Measurements from ENCODE around the gene RAP2A. TPM values are rescaled to one million over a fixed set of nuclear protein-coding genes. Genes with fewer than 3 reads are reported as not detected.

Gene RAP2A
- total RNA-seq, 4 donors from 2014 or later: 7.9 to 76.9 (median 24.2) TPM

GRCh38 chr13:97474349-97474980 is 40.5 kb downstream of the RAP2A start:
- no peaks in the 10 kb centered on the region for H3K27me3 ChIP-seq
- no peaks in the 10 kb centered on the region for H3K4me1 ChIP-seq
- no peak overlapping the region for H3K27ac ChIP-seq
- no peak for DNase-seq
- intact Hi-C loops (cut with DNase I; ENCODE audit: low total_unique reads): no loop called here
- TF ChIP-seq POLR2A (IDR thresholded peaks at IDR 0.05) (no peak), CTCF (IDR thresholded peaks at IDR 0.05) (no peak)
- no peak overlapping the region for H3K4me3 ChIP-seq
- no peaks in the 10 kb centered on the region for H3K36me3 ChIP-seq
- no peaks in the 10 kb centered on the region for H3K9me3 ChIP-seq

GRCh38 chr13:97475011-97475410 is 41.0 kb downstream of the RAP2A start:
- no peaks in the 10 kb centered on the region for H3K4me1 ChIP-seq
- DNase-seq: no peak
- H3K27ac ChIP-seq: peak overlapping the region in 1 of 2 donors; percentile 13
- no peaks in the 10 kb centered on the region for H3K36me3 ChIP-seq
- no peaks in the 10 kb centered on the region for H3K27me3 ChIP-seq
- H3K9me3 ChIP-seq: no peaks in the 10 kb centered on the region
- no peak for TF ChIP-seq CTCF (IDR thresholded peaks at IDR 0.05)
- TF ChIP-seq POLR2A (IDR thresholded peaks at IDR 0.05): no peak
- no peak overlapping the region for H3K4me3 ChIP-seq
- intact Hi-C loops (cut with DNase I; ENCODE audit: low total_unique reads): no loop called here

GRCh38 chr13:97477844-97478243 is 43.9 kb downstream of the RAP2A start:
- intact Hi-C loops (cut with DNase I; ENCODE audit: low total_unique reads): no loop called here
- TF ChIP-seq POLR2A (IDR thresholded peaks at IDR 0.05) (no peak), CTCF (IDR thresholded peaks at IDR 0.05) (no peak)

GRCh38 chr13:97478247-97478646 is 44.3 kb downstream of the RAP2A start:
- no peak for TF ChIP-seq CTCF (IDR thresholded peaks at IDR 0.05)
- no peak for TF ChIP-seq POLR2A (IDR thresholded peaks at IDR 0.05)
- intact Hi-C loops (cut with DNase I; ENCODE audit: low total_unique reads): no loop called here
- DNase-seq: no peak
- Histone ChIP-seq H3K27me3 (no peaks in the 10 kb centered on the region), H3K27ac (no peak overlapping the region), H3K9me3 (no peaks in the 10 kb centered on the region), H3K4me1 (no peaks in the 10 kb centered on the region), H3K36me3 (no peaks in the 10 kb centered on the region), H3K4me3 (no peak overlapping the region)

More at GRCh38 chr13:97477844-97478243, 43.9 kb downstream of the RAP2A start:
- DNase-seq: no peak
- H3K9me3 ChIP-seq: no peaks in the 10 kb centered on the region
- no peaks in the 10 kb centered on the region for H3K36me3 ChIP-seq
- peak overlapping the region in 1 of 2 donors; percentile 7 for H3K27ac ChIP-seq
- no peak overlapping the region for H3K4me3 ChIP-seq
- no peaks in the 10 kb centered on the region for H3K4me1 ChIP-seq
- H3K27me3 ChIP-seq: no peaks in the 10 kb centered on the region

- intact Hi-C loops (cut with DNase I; ENCODE audit: low total_unique reads): no loop called here
- no peak for TF ChIP-seq CTCF (IDR thresholded peaks at IDR 0.05)
- no peaks in the 10 kb centered on the region for H3K36me3 ChIP-seq
- DNase-seq: no peak
- H3K27me3 ChIP-seq: no peaks in the 10 kb centered on the region
- H3K4me1 ChIP-seq: no peaks in the 10 kb centered on the region
- no peak overlapping the region for H3K4me3 ChIP-seq
- no peaks in the 10 kb centered on the region for H3K9me3 ChIP-seq
- no peak overlapping the region for H3K27ac ChIP-seq
Measured at GRCh38 chr13:97483465-97483864, 49.5 kb downstream of the RAP2A start.

Measured in uterus (tissue), 4 donors.